GM12873 (cell line): ENCODE data around the gene CDK11A.

Experiments
- TF ChIP-seq, protein P1 (sequence below): IDR thresholded peaks from 2 replicates; pipeline ENCODE4 v1.5.1; 2012; ENCODE audit warnings: low read depth, mild to moderate bottlenecking, moderate library complexity, low read length, control low read depth; ENCODE audit not compliant: insufficient read depth; ENCODE audit errors: missing control alignments

The CDK11A gene

DNA sequence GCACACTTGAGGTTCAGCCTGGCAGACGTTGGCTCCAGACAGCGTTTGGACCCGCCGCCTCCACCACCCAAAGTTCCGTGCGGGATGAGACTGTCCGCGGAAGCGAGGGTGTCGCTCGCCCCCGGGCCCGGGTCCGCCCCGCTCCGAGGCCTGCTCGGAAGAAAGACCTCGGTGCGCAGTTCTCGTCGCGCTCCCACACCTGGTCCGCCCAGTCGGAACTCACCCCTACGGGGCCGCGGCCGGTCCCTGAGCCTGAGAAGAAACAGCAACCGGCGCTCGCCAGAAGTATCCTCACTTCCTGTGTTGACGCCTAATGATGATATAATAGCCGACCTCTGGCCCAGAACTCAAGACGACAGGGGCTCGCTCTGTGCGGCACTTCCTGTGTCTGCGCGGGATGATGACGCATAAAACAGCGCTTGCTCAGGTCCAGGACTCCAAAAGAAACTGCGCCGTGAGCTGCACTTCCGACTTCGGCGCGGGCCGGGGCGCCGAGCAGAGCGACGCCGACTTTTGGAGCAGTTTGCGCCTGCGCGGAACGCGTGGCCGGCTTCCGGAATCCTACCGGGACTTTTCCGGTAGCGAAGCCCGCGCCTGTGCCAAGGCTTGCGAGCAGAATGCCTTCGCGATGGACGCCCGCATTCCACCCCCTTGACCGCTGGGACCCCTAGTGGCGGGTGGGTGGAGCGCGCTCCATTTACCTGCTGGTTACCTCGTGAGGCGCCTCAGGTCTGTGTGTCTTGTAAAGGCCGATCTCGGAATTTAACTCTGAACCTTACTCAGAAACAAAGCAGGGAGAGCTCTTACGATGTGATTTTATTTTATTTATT, at the start of gene CDK11A:
CDK11A (minus strand) TSS at position 323 of the 830 bp plus-strand sequence. CDS start 1,539 bp downstream, outside the sequence.
- TF ChIP-seq, protein P1, sequence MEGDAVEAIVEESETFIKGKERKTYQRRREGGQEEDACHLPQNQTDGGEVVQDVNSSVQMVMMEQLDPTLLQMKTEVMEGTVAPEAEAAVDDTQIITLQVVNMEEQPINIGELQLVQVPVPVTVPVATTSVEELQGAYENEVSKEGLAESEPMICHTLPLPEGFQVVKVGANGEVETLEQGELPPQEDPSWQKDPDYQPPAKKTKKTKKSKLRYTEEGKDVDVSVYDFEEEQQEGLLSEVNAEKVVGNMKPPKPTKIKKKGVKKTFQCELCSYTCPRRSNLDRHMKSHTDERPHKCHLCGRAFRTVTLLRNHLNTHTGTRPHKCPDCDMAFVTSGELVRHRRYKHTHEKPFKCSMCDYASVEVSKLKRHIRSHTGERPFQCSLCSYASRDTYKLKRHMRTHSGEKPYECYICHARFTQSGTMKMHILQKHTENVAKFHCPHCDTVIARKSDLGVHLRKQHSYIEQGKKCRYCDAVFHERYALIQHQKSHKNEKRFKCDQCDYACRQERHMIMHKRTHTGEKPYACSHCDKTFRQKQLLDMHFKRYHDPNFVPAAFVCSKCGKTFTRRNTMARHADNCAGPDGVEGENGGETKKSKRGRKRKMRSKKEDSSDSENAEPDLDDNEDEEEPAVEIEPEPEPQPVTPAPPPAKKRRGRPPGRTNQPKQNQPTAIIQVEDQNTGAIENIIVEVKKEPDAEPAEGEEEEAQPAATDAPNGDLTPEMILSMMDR = peak; percentile 34

DNA sequence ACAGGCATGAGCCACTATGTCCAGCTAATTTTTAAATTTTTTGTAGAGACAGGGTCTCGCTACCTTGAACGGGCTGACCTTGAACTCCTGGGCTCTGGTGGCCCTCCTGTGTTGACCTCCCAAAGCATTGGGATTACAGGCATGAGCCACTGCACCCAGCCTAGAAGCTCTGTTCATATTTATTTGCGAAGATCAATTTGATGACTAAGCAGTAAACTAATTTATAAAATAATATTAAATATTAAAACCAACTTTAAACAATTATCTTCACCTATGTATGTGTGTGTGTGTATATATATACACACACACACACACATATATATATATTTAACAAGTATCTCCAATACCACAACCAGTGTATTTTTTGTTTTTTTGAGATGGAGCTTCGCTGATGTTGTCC, 49.7 kb upstream of the CDK11A start:
- TF ChIP-seq, protein P1 = no peak

DNA sequence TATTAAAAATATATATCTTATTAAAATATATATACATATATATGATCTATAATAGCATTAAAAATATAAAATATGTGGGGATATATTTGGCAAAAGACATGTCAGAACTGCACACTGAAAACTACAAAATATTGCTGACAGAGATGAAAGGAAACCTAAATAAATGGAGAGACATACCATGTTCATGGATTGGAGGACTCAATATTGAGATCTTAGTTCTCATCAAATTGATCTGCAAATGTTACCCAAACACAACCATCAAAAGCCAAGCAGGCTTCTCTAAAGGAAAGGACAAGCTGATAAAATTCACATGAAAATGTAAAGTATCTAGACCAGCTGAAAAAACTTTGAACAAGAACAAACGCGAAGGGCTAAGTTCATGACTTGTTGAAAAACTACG, 46.9 kb upstream of the CDK11A start:
- TF ChIP-seq, protein P1 = no peak

DNA sequence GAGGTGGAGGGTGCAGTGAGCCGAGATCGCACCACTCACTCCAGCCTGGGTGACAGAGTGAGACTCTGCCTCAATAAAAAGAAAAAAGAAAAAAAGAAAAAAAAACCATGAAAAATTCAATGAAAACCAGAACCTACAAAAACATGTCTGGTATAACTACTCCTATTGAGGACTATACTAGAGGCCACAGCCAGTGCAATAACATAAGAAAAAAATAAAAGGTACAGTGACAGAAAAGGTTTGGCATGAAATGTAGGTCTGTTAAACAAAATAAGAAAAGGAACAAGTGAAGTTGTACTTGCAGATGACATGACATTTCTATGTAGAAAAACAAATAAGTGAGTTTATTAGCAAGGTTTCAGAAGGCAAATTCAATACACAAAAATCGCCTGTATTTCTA, 45.9 kb upstream of the CDK11A start:
- TF ChIP-seq, protein P1 = no peak

GRCh38 chr1:1768249-1768992, 44.3 kb upstream of the CDK11A start:
- TF ChIP-seq, protein P1 = no peak

- TF ChIP-seq, protein P1 = no peak
These were observed 40.8 kb upstream of the CDK11A start for GRCh38 chr1:1764876-1765470.
